ENCODE data around the gene CCR4. TPM values are rescaled to one million over a fixed set of nuclear protein-coding genes. Genes with fewer than 3 reads are reported as not detected.

Gene CCR4
- total and polyA plus RNA-seq, 9 of the 15 experiments (the other 6 are each of a cell fraction or from before 2014, with no cell fraction given): 0.04 to 0.47 (median 0.25) TPM; not detected in 1

- no peaks in the 10 kb centered on the region for H3K79me2 ChIP-seq (ENCODE audit: control insufficient read depth, insufficient read depth, low read length)
- intact Hi-C loops (cut with micrococcal nuclease): no loop called here
- peak overlapping the region; percentile 83 for H2AFZ ChIP-seq (ENCODE audit: low read depth, low read length)
- ATAC-seq (peak; percentile 77), FAIRE-seq (peak; percentile 83), DNase-seq (ENCODE audit: extremely low read depth in 1 of 4, low spot score in 3 of 4) (peak in 2 of 4 experiments; percentile 65 to 91)
- H3K4me3 ChIP-seq: no peak overlapping the region
- CTCF ChIA-PET (ENCODE audit: low intra/inter-chr PET ratio): no interaction called here
- BruUV-seq (replicated peaks): no TSS peak
- peak overlapping the region; percentile 67 for H3K27ac ChIP-seq (ENCODE audit: extremely low read depth, low read depth, low read length)
- no peaks in the 10 kb centered on the region for H3K9me3 ChIP-seq (replicated peaks; ENCODE audit: control insufficient read depth, insufficient read depth, low read depth, low read length)
- POLR2A ChIA-PET: interaction anchor here (0.6 to 2.0 kb wide), 8 partner anchors 9 to 403 kb away, joined by 3 to 10 read pairs (median 4); no protein-coding TSS in a partner anchor
- peak overlapping the region; percentile 64; the same call in 1 of the 2 replicates for H3K4me2 ChIP-seq (ENCODE audit: insufficient read depth, low read length)
- H3K36me3 ChIP-seq (ENCODE audit: control insufficient read depth, insufficient read depth, low read length): no peaks in the 10 kb centered on the region
- in situ Hi-C loops (cut with MboI): no loop called here
- no peaks in the 10 kb centered on the region for H3K27me3 ChIP-seq (ENCODE audit: control insufficient read depth in 2 of 2, insufficient read depth in 2 of 2, low read length in 2 of 2)
- H3K9me1 ChIP-seq (ENCODE audit: control insufficient read depth, insufficient read depth, low read length): no peaks in the 10 kb centered on the region
- peaks cover 5 to 34% of the 10 kb centered on the region in 2 experiments; a peak in 4 of 5 replicates for H3K4me1 ChIP-seq (replicated peaks in 1 of 2; ENCODE audit: control insufficient read depth in 2 of 2, insufficient read depth in 2 of 2, low read length in 2 of 2)
- H3K9ac ChIP-seq (ENCODE audit: insufficient read depth in 1 of 2, low read depth in 2 of 2, low read length in 2 of 2): peak overlapping the region in 1 of 2 experiments; percentile 47; a peak in 2 of 4 replicates
- no peaks in the 10 kb centered on the region for H4K20me1 ChIP-seq (replicated peaks; ENCODE audit: control insufficient read depth, insufficient read depth, low read length)
- 1% methylated on average over 4 of the region's 4 CpGs for WGBS (ENCODE audit: insufficient coverage, low coverage, missing lambda C conversion rate)
- TF ChIP-seq KHSRP (IDR thresholded peaks at IDR 0.05): 0 out of 2 replicates have a peak, but pooled peaks have one; percentile 16
- TF ChIP-seq, protein P1, sequence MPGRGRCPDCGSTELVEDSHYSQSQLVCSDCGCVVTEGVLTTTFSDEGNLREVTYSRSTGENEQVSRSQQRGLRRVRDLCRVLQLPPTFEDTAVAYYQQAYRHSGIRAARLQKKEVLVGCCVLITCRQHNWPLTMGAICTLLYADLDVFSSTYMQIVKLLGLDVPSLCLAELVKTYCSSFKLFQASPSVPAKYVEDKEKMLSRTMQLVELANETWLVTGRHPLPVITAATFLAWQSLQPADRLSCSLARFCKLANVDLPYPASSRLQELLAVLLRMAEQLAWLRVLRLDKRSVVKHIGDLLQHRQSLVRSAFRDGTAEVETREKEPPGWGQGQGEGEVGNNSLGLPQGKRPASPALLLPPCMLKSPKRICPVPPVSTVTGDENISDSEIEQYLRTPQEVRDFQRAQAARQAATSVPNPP (IDR thresholded peaks at IDR 0.05; ENCODE audit: borderline replicate concordance, insufficient read depth, insufficient read length): no peak
- TF ChIP-seq LCOR (CRISPR knock-in tag; IDR thresholded peaks at IDR 0.05): peak; percentile 54; the same call in 1 of the 2 replicates
- peak; percentile 70 for TF ChIP-seq CREM (IDR thresholded peaks at IDR 0.05; ENCODE audit: low read depth)
- TF ChIP-seq JUND (IDR thresholded peaks at IDR 0.05; ENCODE audit: borderline replicate concordance, low read depth, low read length): peak; percentile 89
- TF ChIP-seq JUND (tag; IDR thresholded peaks at IDR 0.05; ENCODE audit: borderline replicate concordance, low read depth, low read length): peak; percentile 85; the same call in 2 of the 3 replicates
- TF ChIP-seq ZNF24 (IDR thresholded peaks at IDR 0.05): peak; percentile 69
- TF ChIP-seq, protein P2, sequence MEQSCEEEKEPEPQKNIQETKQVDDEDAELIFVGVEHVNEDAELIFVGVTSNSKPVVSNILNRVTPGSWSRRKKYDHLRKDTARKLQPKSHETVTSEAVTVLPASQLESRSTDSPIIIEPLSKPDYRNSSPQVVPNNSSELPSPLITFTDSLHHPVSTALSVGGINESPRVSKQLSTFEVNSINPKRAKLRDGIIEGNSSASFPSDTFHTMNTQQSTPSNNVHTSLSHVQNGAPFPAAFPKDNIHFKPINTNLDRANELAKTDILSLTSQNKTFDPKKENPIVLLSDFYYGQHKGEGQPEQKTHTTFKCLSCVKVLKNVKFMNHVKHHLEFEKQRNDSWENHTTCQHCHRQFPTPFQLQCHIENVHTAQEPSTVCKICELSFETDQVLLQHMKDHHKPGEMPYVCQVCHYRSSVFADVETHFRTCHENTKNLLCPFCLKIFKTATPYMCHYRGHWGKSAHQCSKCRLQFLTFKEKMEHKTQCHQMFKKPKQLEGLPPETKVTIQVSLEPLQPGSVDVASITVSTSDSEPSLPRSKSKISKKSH (CRISPR knock-in tag; IDR thresholded peaks at IDR 0.05): no peak
- TF ChIP-seq PBX2 (CRISPR knock-in tag; IDR thresholded peaks at IDR 0.05; ENCODE audit: low read depth): no peak
- peak; percentile 36; the same call in 1 of the 2 replicates for TF ChIP-seq PBX2 (tag; conservative IDR thresholded peaks at IDR 0.05; ENCODE audit: low read depth)
- TF ChIP-seq ZNF77 (CRISPR knock-in tag; IDR thresholded peaks at IDR 0.05): no peak
These were observed 21.2 kb downstream of the CCR4 start for GRCh38 chr3:32972482-32973146.

Measured in K562 (cell line).